ENCODE data around the gene KDM6A. TPM values are rescaled to one million over a fixed set of nuclear protein-coding genes. Genes with fewer than 3 reads are reported as not detected.

KDM6A gene
- polyA plus RNA-seq, 1 donor (not counting 4 experiments of a cell fraction or from before 2014, with no cell fraction given) = 64.2 TPM

DNA sequence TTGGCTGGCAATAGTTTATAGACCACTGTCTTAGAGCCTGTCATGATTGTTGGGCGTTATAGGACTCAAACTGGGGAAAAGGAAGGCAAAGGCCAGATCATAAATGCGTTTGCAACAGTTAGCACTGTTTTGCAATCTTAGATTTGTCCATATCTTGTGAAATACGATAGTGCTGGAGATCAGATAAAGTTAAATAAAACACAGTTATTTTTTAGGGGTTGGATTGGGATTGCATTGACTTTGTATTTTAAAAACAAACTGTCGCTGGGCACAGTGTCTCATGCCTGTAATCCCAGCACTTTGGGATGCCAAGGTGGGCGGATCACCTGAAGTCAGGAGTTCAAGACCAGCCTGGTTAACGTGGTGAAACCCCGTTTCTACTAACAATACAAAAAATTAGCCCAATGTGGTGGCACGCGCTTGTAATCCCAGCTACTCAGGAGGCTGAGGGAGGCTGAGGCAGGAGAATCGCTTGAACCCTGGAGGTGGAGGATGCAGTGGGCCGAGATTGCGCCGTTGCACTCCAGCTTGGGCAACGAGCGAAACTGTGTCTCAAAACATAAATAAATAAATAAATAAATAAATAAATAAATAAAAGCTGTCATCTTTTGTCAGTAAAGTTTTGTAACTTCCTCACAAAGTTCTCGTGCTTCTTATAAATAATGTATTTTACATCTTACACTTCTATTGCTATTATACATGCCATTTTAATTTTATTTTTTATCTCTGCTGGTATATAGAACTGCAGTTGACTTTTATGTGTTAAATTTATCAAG, 117.2 kb downstream of the KDM6A start:
- Histone ChIP-seq H3K4me1 (ENCODE audit: control insufficient read depth, extremely low read depth, insufficient read depth, low read length) (no peaks in the 10 kb centered on the region), H3K27ac (ENCODE audit: control insufficient read depth, insufficient read depth, low read length) (no peak overlapping the region), H3K36me3 (ENCODE audit: control insufficient read depth in 2 of 2, extremely low read depth in 1 of 2, insufficient read depth in 2 of 2, low read length in 2 of 2) (peaks cover 4 to 5% of the 10 kb centered on the region in 2 experiments), H3K27me3 (ENCODE audit: control insufficient read depth, extremely low read depth, insufficient read depth, low read length) (no peaks in the 10 kb centered on the region), H3K9ac (ENCODE audit: control insufficient read depth, extremely low read depth, insufficient read depth, low read length) (no peak overlapping the region), H3K79me2 (ENCODE audit: control insufficient read depth, insufficient read depth, low read length) (peaks cover 66% of the 10 kb centered on the region), H3K4me2 (ENCODE audit: control insufficient read depth, extremely low read depth, insufficient read depth, low read depth, low read length) (no peak overlapping the region), H3K9me3 (ENCODE audit: control insufficient read depth, low read depth, low read length) (no peaks in the 10 kb centered on the region), H2AFZ (ENCODE audit: control insufficient read depth, low read length) (no peak overlapping the region), H4K20me1 (ENCODE audit: control insufficient read depth, extremely low read depth, insufficient read depth, low read length) (no peaks in the 10 kb centered on the region), H3K4me3 (ENCODE audit: control insufficient read depth in 2 of 3, extremely low read depth in 1 of 3, insufficient read depth in 2 of 3, low read depth in 1 of 3, low read length in 3 of 3) (no peak overlapping the region), H3K9me1 (ENCODE audit: control insufficient read depth, extremely low read depth, insufficient read depth, low read length) (no peaks in the 10 kb centered on the region)
- FAIRE-seq = no peak
- dilution Hi-C loops (cut with MboI; ENCODE audit: extremely low pct_ligation_motif_present, low sequenced_read_pairs) = no loop called here
- no peak for TF ChIP-seq EZH2 (IDR thresholded peaks at IDR 0.05; ENCODE audit: low read length)
- TF ChIP-seq, protein P1, sequence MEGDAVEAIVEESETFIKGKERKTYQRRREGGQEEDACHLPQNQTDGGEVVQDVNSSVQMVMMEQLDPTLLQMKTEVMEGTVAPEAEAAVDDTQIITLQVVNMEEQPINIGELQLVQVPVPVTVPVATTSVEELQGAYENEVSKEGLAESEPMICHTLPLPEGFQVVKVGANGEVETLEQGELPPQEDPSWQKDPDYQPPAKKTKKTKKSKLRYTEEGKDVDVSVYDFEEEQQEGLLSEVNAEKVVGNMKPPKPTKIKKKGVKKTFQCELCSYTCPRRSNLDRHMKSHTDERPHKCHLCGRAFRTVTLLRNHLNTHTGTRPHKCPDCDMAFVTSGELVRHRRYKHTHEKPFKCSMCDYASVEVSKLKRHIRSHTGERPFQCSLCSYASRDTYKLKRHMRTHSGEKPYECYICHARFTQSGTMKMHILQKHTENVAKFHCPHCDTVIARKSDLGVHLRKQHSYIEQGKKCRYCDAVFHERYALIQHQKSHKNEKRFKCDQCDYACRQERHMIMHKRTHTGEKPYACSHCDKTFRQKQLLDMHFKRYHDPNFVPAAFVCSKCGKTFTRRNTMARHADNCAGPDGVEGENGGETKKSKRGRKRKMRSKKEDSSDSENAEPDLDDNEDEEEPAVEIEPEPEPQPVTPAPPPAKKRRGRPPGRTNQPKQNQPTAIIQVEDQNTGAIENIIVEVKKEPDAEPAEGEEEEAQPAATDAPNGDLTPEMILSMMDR (optimal IDR thresholded peaks at IDR 0.05 in 1 of 3, IDR thresholded peaks at IDR 0.05 in 1 of 3, conservative IDR thresholded peaks at IDR 0.05 in 1 of 3; ENCODE audit: extremely low read depth in 1 of 3, insufficient read depth in 2 of 3, low read length in 3 of 3) = no peak
- DNase-seq (ENCODE audit: low read depth, low spot score) = no peak

- no peak overlapping the region for H3K4me3 ChIP-seq (ENCODE audit: control insufficient read depth in 2 of 3, extremely low read depth in 1 of 3, insufficient read depth in 2 of 3, low read depth in 1 of 3, low read length in 3 of 3)
- no peak overlapping the region for H3K4me2 ChIP-seq (ENCODE audit: control insufficient read depth, extremely low read depth, insufficient read depth, low read depth, low read length)
- no peak overlapping the region for H3K9ac ChIP-seq (ENCODE audit: control insufficient read depth, extremely low read depth, insufficient read depth, low read length)
- H3K27ac ChIP-seq (ENCODE audit: control insufficient read depth, insufficient read depth, low read length) = no peak overlapping the region
- H3K36me3 ChIP-seq (ENCODE audit: control insufficient read depth in 2 of 2, extremely low read depth in 1 of 2, insufficient read depth in 2 of 2, low read length in 2 of 2) = peaks cover 4 to 5% of the 10 kb centered on the region in 2 experiments
- H3K9me1 ChIP-seq (ENCODE audit: control insufficient read depth, extremely low read depth, insufficient read depth, low read length) = no peaks in the 10 kb centered on the region
- no peak for FAIRE-seq
- H3K4me1 ChIP-seq (ENCODE audit: control insufficient read depth, extremely low read depth, insufficient read depth, low read length) = no peaks in the 10 kb centered on the region
- H4K20me1 ChIP-seq (ENCODE audit: control insufficient read depth, extremely low read depth, insufficient read depth, low read length) = no peaks in the 10 kb centered on the region
- TF ChIP-seq, protein P1 (optimal IDR thresholded peaks at IDR 0.05 in 1 of 3, IDR thresholded peaks at IDR 0.05 in 1 of 3, conservative IDR thresholded peaks at IDR 0.05 in 1 of 3; ENCODE audit: extremely low read depth in 1 of 3, insufficient read depth in 2 of 3, low read length in 3 of 3) = no peak
- TF ChIP-seq EZH2 (IDR thresholded peaks at IDR 0.05; ENCODE audit: low read length) = no peak
- H3K79me2 ChIP-seq (ENCODE audit: control insufficient read depth, insufficient read depth, low read length) = peaks cover 79% of the 10 kb centered on the region
- dilution Hi-C loops (cut with MboI; ENCODE audit: extremely low pct_ligation_motif_present, low sequenced_read_pairs) = no loop called here
- H3K9me3 ChIP-seq (ENCODE audit: control insufficient read depth, low read depth, low read length) = no peaks in the 10 kb centered on the region
- H2AFZ ChIP-seq (ENCODE audit: control insufficient read depth, low read length) = no peak overlapping the region
- no peaks in the 10 kb centered on the region for H3K27me3 ChIP-seq (ENCODE audit: control insufficient read depth, extremely low read depth, insufficient read depth, low read length)
- DNase-seq (ENCODE audit: low read depth, low spot score) = no peak
Measured at GRCh38 chrX:44992775-44993174, 119.8 kb downstream of the KDM6A start.
